Measurements from ENCODE around the gene RAI14.
"Not testable (repeated sequence)": the region's sequence is repeated elsewhere in the genome, so short reads cannot be mapped to it uniquely, and the experiment has no call there.

Gene RAI14

DNA sequence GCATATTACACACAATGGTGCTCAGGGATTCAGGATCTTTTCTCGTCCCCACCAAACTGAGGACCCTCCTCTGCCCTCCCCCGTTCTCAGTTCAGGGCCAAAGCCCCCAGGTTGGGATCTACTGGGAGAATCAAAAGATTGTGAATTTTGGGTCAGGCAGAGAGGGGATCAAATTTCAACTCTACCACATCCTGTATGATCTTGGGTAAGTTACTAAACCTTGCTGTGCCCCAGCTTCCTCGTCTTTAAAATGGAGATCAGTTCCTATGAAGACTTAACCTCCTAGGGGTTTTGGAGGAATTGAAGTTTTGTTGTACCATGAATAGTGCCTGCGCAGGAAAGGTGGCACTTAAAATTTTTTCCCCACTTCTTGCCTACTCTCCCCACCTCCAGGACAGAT lies 62.4 kb downstream of the RAI14 start:
- Mint-ChIP-seq H3K27ac (no peak overlapping the region), H3K36me3 (no peaks in the 10 kb centered on the region), H3K27me3 (peaks cover 9% of the 10 kb centered on the region), H3K4me1 (no peaks in the 10 kb centered on the region), H3K4me3 (no peak overlapping the region), H3K9me3 (no peaks in the 10 kb centered on the region)

DNA sequence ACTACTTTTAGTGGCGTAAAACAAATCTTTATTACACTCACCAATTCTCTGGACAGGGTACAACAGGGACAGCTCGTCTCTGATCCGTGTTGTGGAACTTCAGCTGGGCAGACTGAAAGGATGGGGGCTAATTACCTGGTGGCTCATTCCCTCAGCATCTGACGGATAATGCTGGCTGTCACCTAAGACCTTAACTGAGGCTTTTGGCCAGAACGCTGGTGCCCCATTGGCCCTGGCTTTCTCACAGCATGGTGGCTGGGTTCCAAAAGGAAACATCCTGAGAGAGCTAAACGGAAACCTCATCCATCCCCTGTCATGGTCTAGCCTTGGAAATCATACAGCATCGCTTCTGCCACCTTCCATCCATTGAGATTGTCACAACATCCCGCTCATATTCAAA lies 62.9 kb downstream of the RAI14 start:
- Mint-ChIP-seq H3K4me1 (no peaks in the 10 kb centered on the region), H3K9me3 (no peaks in the 10 kb centered on the region), H3K27me3 (peaks cover 9% of the 10 kb centered on the region), H3K4me3 (no peak overlapping the region), H3K36me3 (no peaks in the 10 kb centered on the region), H3K27ac (no peak overlapping the region)

DNA sequence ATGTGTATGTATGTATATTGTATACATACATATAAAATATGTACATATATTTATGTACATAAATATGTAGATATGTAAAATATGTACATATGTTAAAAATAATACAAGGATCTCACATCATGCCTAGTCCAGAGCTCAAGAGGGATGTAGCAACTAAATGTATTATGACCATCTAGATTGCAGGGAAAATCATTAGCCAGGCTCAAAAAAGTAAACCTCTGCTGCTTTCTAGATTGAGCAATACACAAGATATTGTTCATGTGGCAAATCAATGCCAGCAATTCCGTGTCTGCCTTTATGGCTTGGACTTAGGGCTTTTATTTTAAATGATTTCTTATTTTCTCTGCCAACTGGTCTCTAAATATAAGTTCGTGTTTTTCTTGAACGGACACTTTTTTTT lies 65.2 kb downstream of the RAI14 start:
- no peak overlapping the region for H3K27ac Mint-ChIP-seq
- H3K27me3 Mint-ChIP-seq: peaks cover 5% of the 10 kb centered on the region
- no peaks in the 10 kb centered on the region for H3K9me3 Mint-ChIP-seq
- no peaks in the 10 kb centered on the region for H3K4me1 Mint-ChIP-seq
- H3K4me3 Mint-ChIP-seq: no peak overlapping the region
- H3K36me3 Mint-ChIP-seq: no peaks in the 10 kb centered on the region

DNA sequence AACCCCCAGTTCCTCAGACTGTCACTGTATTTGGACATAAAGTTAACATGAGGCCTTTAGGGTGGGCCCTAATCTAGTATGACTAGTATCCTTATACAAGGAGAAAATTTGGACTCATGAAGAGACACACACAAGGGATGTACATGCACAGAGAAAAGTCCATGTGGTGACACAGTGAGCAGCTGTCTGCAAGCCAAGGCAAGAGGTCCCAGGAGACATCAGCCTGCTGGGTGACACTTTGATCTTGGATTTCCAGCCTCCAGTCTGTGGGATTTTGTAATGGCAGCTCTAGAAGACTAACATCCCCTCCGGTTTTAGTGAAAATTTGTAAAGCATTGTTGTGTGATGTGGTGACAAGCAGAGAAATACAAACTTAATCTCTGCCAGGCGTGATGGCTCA lies 66.1 kb downstream of the RAI14 start:
- no peaks in the 10 kb centered on the region for H3K36me3 Mint-ChIP-seq

DNA sequence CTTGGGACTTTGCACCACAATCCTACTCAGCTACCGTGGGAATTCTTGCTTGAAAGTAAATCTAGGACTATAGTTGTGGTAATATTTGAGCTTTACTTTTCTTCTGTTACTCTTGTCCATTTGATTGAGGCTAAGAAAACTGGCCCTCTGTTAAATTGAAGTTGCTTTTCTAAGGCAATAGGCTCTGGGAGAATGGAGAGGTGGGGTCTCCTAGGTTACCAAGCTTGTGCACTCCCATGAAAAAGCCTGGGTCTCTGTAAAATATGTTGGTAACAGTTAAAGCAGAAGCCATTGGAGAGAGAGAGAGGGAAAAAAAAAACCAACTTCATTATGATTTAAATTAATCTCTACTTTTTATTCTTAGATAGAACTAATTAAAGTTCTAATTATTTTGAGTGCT lies 68.6 kb downstream of the RAI14 start:
- H3K4me3 Mint-ChIP-seq: no peak overlapping the region
- no peak overlapping the region for H3K27ac Mint-ChIP-seq
- peaks cover 6% of the 10 kb centered on the region for H3K9me3 Mint-ChIP-seq
- H3K4me1 Mint-ChIP-seq: no peaks in the 10 kb centered on the region
- H3K36me3 Mint-ChIP-seq: no peaks in the 10 kb centered on the region
- H3K27me3 Mint-ChIP-seq: peaks cover 7% of the 10 kb centered on the region

More for the DNA sequence above, 66.1 kb downstream of the RAI14 start:
- no peak overlapping the region for H3K27ac Mint-ChIP-seq
- no peaks in the 10 kb centered on the region for H3K4me1 Mint-ChIP-seq
- peaks cover 5% of the 10 kb centered on the region for H3K27me3 Mint-ChIP-seq
- H3K9me3 Mint-ChIP-seq: peaks cover 6% of the 10 kb centered on the region
- H3K4me3 Mint-ChIP-seq: no peak overlapping the region

DNA sequence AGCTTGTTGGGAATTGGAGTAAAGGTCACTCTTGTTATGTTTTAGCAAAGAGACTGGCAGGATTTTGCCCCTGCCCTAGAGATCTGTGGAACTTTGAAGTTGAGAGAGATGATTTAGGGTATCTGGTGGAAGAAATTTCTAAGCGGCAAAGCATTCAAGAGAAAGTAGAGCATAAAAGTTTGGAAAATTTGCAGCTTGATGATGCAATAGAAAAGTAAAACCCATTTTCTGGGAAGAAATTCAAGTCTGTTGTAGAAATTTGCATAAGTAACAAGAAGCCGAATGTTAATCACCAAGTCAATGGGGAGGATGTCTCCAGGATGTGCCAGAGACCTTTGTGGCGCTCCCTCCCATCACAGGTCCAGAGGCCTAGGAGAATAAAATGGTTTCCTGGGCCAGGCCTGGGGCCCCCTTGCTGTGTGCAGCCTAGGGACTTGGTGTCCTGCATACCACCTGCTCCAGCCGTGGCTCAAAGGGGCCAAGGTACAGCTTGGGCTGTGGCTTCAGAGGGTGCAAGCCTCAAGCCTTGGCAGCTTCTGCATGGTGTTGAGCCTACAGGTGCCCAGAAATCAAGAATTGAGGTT lies 71.1 kb downstream of the RAI14 start:
- not testable (repeated sequence) for H3K27ac Mint-ChIP-seq, H3K4me1 Mint-ChIP-seq, H3K9me3 Mint-ChIP-seq, H3K27me3 Mint-ChIP-seq, H3K4me3 Mint-ChIP-seq, H3K36me3 Mint-ChIP-seq

DNA sequence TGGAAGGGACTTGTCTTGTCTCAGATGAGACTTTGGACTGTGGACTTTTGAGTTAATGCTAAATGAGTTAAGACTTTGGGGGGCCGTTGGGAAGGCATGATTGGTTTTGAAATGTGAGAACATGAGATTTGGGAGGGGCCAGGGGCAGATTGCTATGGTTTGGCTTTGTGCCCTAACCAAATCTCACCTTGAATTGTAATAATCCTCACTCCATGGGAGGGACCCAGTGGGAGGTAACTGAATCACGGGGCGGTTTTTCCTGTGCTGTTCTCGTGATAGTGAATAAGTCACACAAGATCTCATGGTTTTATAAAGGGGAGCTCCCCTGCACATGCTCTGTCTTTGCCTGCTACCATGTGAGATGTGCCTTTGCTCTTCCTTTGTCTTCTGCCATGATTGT lies 72.1 kb downstream of the RAI14 start:
- H3K9me3 Mint-ChIP-seq: peaks cover 6% of the 10 kb centered on the region

DNA sequence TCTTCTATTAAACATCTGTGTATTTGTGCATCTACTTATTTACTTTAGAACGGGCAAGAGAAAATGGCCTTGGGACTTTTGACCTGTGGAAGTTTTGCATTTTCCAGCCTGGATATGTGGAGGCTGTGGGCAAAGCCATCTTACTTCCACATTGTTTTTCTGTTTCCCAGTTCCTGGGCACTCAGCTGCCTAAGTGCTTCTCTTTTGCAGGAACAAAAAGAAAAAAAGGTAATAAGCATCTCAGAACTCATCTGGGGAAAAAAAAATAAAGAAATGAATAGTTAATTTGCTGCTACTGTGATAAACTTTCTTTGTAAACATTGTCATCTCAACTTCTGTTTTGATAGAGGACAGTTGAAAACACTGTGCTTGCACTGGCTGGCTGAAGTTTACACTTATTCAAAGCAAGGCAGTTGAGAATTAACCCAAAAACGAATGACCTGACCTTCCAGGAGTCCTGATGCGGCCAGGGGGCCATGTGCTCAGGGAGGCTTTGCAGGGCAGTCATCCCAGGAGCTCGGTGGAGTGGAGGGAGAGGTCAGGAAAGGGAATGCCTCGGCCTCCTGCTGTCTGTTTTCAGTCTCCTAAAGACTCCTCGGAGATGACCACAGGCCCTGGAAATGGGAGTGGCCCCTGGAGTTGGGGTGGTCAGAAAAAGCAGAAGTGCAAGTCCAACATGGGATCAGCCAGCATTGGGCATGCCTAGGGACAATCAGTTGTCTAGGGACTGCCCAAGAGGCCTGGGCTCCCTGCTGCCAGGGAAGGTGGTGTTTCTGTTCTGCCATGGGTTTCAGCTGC lies 75.5 kb downstream of the RAI14 start:
- Mint-ChIP-seq H3K27ac (no peak overlapping the region), H3K4me3 (no peak overlapping the region), H3K4me1 (no peaks in the 10 kb centered on the region), H3K27me3 (peaks cover 10% of the 10 kb centered on the region), H3K9me3 (peaks cover 5% of the 10 kb centered on the region), H3K36me3 (no peaks in the 10 kb centered on the region)

More for the DNA sequence above, 72.1 kb downstream of the RAI14 start:
- Mint-ChIP-seq H3K4me3 (no peak overlapping the region), H3K27me3 (peaks cover 7% of the 10 kb centered on the region), H3K27ac (no peak overlapping the region), H3K36me3 (no peaks in the 10 kb centered on the region), H3K4me1 (no peaks in the 10 kb centered on the region)

DNA sequence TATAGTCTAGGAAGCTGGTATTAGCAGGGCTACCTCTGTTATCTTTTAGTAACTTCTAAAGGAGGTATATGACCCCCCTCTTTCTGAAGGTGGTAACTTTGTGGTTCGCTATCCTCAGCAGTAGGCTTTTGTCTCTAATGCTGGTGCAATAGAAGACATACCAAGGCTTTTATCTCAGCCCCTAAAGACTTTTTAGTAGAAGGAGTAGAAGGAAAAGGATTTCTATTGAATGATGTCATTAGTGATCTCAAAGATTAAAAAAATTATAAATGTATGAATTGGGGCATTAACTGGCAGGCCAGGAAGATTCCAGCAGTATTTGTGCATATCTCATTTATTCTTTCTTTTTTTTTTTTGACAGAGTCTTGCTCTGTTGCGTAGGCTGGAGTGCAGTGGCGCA lies 78.2 kb downstream of the RAI14 start:
- Mint-ChIP-seq H3K27me3 (peaks cover 9% of the 10 kb centered on the region), H3K4me3 (no peak overlapping the region), H3K9me3 (no peaks in the 10 kb centered on the region), H3K36me3 (no peaks in the 10 kb centered on the region), H3K4me1 (no peaks in the 10 kb centered on the region), H3K27ac (no peak overlapping the region)

DNA sequence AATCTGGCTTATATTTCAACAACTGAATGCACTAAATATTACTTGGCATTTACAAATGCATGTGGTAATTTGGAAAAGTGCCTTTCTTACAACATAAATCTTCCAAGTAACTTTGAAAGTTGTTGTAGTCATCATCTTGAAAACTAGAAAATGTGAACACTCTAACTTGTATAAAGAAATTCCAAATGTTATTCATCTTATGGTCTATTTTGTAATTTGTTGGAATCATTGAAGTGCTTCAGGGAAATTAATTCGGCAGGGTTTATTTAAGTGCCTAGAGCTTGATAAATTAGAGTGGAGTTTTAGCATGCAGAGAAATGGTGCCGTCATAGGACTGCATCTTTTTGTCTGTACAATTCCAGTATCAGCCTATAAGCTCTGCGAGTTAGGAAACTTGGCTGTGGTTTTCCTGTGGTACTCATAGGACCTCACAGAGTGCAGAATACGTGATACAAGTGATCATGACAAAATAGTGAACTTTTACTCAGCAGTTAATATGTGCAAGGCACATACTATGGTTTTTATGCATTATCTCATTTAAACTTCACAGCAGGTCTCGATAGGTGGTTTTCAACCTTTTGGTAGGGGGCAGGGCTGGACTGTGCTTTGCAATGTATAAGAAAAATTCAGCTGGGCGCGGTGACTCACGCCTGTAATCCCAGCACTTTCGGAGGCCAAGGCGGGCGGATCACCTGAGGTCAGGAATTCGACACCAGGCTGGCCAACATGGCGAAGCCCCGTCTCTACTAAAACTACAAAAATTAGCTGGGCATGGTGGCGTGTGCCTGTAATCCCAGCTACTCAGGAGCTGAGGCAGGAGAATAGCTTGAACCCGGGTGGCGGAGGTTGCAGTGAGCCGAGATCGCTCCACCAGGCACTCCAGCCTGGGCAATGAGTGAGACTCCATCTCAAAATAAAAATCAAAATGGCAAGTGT lies 79.6 kb downstream of the RAI14 start:
- H3K36me3 Mint-ChIP-seq: no peaks in the 10 kb centered on the region
- H3K4me3 Mint-ChIP-seq: no peak overlapping the region
- no peak overlapping the region for H3K27ac Mint-ChIP-seq
- H3K27me3 Mint-ChIP-seq: peaks cover 7% of the 10 kb centered on the region
- H3K4me1 Mint-ChIP-seq: no peaks in the 10 kb centered on the region
- H3K9me3 Mint-ChIP-seq: no peaks in the 10 kb centered on the region

DNA sequence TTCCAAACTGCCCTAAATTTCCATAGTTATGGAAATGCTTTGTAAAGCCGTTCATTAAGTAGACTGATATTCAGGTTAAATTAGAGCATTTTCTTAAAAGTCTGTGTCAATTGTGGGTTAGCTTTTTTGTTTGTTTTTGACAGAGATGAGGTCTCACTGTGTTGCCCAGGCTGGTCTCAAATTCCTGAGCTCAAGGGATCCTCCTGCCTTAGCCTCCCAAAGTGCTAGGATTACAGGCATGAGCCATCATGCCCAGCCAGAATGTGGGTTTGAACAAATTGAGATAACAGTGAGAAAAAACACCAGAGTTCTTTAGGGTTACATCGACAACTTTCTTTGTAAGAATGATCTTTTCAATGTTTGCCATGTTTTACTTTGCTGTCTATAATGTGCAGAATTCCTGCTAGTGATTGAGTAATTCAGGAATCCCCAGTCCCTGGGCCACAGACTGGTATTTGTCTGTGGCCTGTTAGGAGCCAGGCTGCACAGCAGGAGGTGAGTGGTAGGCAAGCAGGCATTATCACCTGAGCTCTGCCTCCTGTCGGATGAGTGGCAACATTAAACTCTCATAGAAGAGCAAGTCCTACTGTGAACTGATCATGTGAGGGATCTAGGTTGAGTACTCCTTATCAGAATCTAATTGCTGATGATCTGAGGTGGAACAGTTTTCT lies 80.5 kb downstream of the RAI14 start:
- no peaks in the 10 kb centered on the region for H3K36me3 Mint-ChIP-seq
- no peaks in the 10 kb centered on the region for H3K4me1 Mint-ChIP-seq
- H3K27ac Mint-ChIP-seq: no peak overlapping the region
- H3K9me3 Mint-ChIP-seq: peaks cover 5% of the 10 kb centered on the region
- H3K27me3 Mint-ChIP-seq: peaks cover 12% of the 10 kb centered on the region
- H3K4me3 Mint-ChIP-seq: no peak overlapping the region

DNA sequence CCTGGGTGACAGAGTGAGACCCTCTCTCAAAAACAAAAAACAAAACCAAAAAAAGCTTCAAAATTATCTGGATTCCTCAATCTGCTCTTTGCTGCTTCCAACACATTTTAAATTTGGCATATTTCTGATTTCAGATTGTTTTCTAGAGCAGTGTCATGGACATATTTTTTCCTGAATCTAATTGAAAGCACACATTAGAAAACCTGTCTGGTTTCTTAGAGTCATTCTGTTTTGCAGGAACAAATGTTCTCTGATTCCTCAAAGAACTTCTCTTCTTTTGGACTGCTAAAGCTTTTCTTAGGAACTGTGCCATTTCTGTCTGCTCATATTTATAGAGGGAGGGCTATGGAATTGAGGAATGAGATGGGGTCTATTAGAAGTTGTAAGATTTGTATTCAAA lies 81.6 kb downstream of the RAI14 start:
- Mint-ChIP-seq H3K4me1 (no peaks in the 10 kb centered on the region), H3K36me3 (no peaks in the 10 kb centered on the region), H3K27ac (no peak overlapping the region), H3K9me3 (peaks cover 5% of the 10 kb centered on the region), H3K27me3 (peaks cover 12% of the 10 kb centered on the region), H3K4me3 (no peak overlapping the region)

DNA sequence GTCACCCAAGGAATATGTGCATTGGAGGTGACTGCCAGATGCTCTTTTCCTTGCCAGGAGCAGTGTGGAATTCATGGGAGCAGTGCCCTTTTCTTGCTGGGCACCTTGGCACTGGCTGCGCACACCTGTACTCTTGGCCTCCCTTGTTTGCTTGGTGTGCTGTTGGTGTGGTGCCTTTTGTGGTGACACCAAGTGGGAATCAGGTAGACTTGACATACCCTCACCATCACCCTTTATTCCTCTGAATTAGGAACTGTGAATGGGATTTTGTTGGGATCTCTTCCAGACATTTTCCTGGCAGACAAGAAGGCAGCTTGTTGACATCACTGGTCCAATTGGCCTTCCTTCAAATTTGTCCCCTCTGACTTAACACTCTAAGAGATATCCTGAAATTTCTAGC lies 82.3 kb downstream of the RAI14 start:
- Mint-ChIP-seq H3K27me3 (peaks cover 12% of the 10 kb centered on the region), H3K4me3 (no peak overlapping the region), H3K9me3 (peaks cover 5% of the 10 kb centered on the region), H3K27ac (no peak overlapping the region), H3K4me1 (no peaks in the 10 kb centered on the region), H3K36me3 (no peaks in the 10 kb centered on the region)

DNA sequence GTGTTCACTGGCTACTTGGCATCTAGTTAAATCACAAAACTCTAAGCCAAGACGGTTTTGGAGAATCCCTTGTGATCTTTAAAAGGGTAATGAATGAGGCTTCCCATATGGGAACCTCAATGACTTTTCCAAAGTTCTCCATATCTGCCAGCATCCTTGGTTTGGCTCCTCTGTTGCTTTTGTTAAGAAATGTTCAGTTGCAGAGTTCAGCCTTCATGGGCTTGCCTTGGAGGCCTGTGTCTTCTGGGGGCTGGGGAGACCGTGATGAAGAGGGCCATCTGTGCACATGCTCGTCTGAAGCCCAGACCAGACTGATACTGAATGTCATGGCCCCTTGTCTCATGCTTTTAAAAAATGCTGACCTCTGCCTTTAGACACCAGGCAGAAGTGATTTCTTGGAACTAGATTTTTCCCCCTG lies 84.3 kb downstream of the RAI14 start:
- Mint-ChIP-seq H3K4me1 (no peaks in the 10 kb centered on the region), H3K36me3 (no peaks in the 10 kb centered on the region), H3K9me3 (peaks cover 5% of the 10 kb centered on the region), H3K4me3 (no peak overlapping the region), H3K27me3 (peaks cover 9% of the 10 kb centered on the region), H3K27ac (no peak overlapping the region)

DNA sequence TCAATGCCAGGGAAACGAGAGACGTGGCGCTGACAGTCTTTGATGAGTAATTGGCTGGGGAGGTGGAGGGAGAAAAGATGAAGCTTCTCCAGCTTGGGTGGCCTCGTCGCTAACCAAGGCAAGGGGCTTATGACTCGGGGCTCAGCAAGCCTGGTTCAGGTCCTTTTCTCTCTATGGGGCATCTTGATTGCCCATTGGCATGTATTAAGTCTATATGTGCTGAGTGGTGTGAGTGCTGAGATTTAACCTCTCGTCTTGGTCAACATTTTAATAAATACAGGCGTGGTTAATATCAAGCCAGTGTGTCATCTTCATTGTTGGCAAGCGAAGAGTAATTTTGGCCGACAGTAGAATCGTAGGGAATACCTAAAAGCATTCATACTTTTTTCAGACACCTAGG lies 85.9 kb downstream of the RAI14 start:
- peaks cover 9% of the 10 kb centered on the region for H3K27me3 Mint-ChIP-seq
- H3K4me1 Mint-ChIP-seq: no peaks in the 10 kb centered on the region
- H3K9me3 Mint-ChIP-seq: peaks cover 5% of the 10 kb centered on the region
- no peak overlapping the region for H3K4me3 Mint-ChIP-seq
- H3K27ac Mint-ChIP-seq: no peak overlapping the region
- H3K36me3 Mint-ChIP-seq: no peaks in the 10 kb centered on the region
